Measurements from ENCODE around the gene LTO1. TPM values are rescaled to one million over a fixed set of nuclear protein-coding genes. Genes with fewer than 3 reads are reported as not detected.
"Not testable (repeated sequence)": the region's sequence is repeated elsewhere in the genome, so short reads cannot be mapped to it uniquely, and the experiment has no call there.

LTO1 gene
- total RNA-seq, 8 experiments from 2014 or later = 10.5 to 31.1 (median 16.1) TPM

- Histone ChIP-seq H3K27ac (no peak overlapping the region), H3K4me1 (replicated peaks in 1 of 2) (no peaks in the 10 kb centered on the region), H3K4me3 (no peak overlapping the region)
- 78 to 91% (median 90%) methylated on average over 2 to 7 of the region's 14 CpGs; no CpG with 5 or more reads in 7 of the 10 experiments for WGBS, 10 experiments
- ATAC-seq (replicated peaks in 6 of 8) = no peak
- in situ Hi-C loops (cut with MboI; ENCODE audit: low pct_unique_long_range_greater_than_20kb in 2 of 9, low sequenced_read_pairs in 9 of 9, unreplicated experiment in 9 of 9) = no loop called here
Observed at GRCh38 chr11:69627551-69627950, 47.6 kb downstream of the LTO1 start.

GRCh38 chr11:69625476-69625875, 49.7 kb downstream of the LTO1 start:
- in situ Hi-C loops (cut with MboI; ENCODE audit: low pct_unique_long_range_greater_than_20kb in 2 of 9, low sequenced_read_pairs in 9 of 9, unreplicated experiment in 9 of 9) = no loop called here
- no peak for ATAC-seq (replicated peaks in 6 of 8)
- Histone ChIP-seq H3K27ac (no peak overlapping the region), H3K4me1 (replicated peaks in 1 of 2) (no peaks in the 10 kb centered on the region), H3K4me3 (no peak overlapping the region)
- 55 to 100% (median 73%) methylated on average over 1 to 6 of the region's 10 CpGs; no CpG with 5 or more reads in 3 of the 10 experiments for WGBS, 10 experiments

- no peaks in the 10 kb centered on the region for H3K4me1 ChIP-seq (replicated peaks in 1 of 2)
- no peak overlapping the region for H3K4me3 ChIP-seq
- in situ Hi-C loops (cut with MboI; ENCODE audit: low pct_unique_long_range_greater_than_20kb in 2 of 9, low sequenced_read_pairs in 9 of 9, unreplicated experiment in 9 of 9) = no loop called here
- ATAC-seq (replicated peaks in 6 of 8) = no peak
- H3K27ac ChIP-seq = no peak overlapping the region
- 91 to 100% methylated on average over 1 of the region's 1 CpG; no CpG with 5 or more reads in 8 of the 10 experiments for WGBS, 10 experiments
Observed at GRCh38 chr11:69624293-69624692, 50.9 kb downstream of the LTO1 start.

GRCh38 chr11:69622097-69622681, 53.0 kb downstream of the LTO1 start:
- 80 to 100% (median 93%) methylated on average over 1 to 7 of the region's 8 CpGs; no CpG with 5 or more reads in 4 of the 10 experiments for WGBS, 10 experiments
- H3K27ac ChIP-seq; H3K4me3 ChIP-seq; in situ Hi-C loops (cut with MboI; ENCODE audit: low pct_unique_long_range_greater_than_20kb in 2 of 9, low sequenced_read_pairs in 9 of 9, unreplicated experiment in 9 of 9); H3K4me1 ChIP-seq (replicated peaks in 1 of 2); ATAC-seq (replicated peaks in 6 of 8): not testable (repeated sequence)

GRCh38 chr11:69620683-69621290, 54.4 kb downstream of the LTO1 start:
- in situ Hi-C loops (cut with MboI; ENCODE audit: low pct_unique_long_range_greater_than_20kb in 2 of 9, low sequenced_read_pairs in 9 of 9, unreplicated experiment in 9 of 9) = no loop called here
- ATAC-seq (replicated peaks in 6 of 8) = peak in 2 of 8 experiments; percentile 35 to 49
- no peak overlapping the region for H3K27ac ChIP-seq
- H3K4me3 ChIP-seq = no peak overlapping the region
- no peaks in the 10 kb centered on the region for H3K4me1 ChIP-seq (replicated peaks in 1 of 2)
- 0 to 100% (median 74%) methylated on average over 1 to 2 of the region's 2 CpGs for WGBS, 10 experiments

GRCh38 chr11:69618237-69618636, 56.9 kb downstream of the LTO1 start:
- ATAC-seq (replicated peaks in 6 of 8) = no peak
- Histone ChIP-seq H3K27ac (no peak overlapping the region), H3K4me1 (replicated peaks in 1 of 2) (no peaks in the 10 kb centered on the region), H3K4me3 (no peak overlapping the region)
- in situ Hi-C loops (cut with MboI; ENCODE audit: low pct_unique_long_range_greater_than_20kb in 2 of 9, low sequenced_read_pairs in 9 of 9, unreplicated experiment in 9 of 9) = no loop called here
- 80 to 100% (median 83%) methylated on average over 1 to 4 of the region's 8 CpGs; no CpG with 5 or more reads in 6 of the 10 experiments for WGBS, 10 experiments

- Histone ChIP-seq H3K4me3 (no peak overlapping the region), H3K4me1 (replicated peaks in 1 of 2) (no peaks in the 10 kb centered on the region), H3K27ac (no peak overlapping the region)
- ATAC-seq (replicated peaks in 6 of 8) = no peak
- 38 to 100% (median 83%) methylated on average over 1 to 5 of the region's 10 CpGs; no CpG with 5 or more reads in 5 of the 10 experiments for WGBS, 10 experiments
- in situ Hi-C loops (cut with MboI; ENCODE audit: low pct_unique_long_range_greater_than_20kb in 2 of 9, low sequenced_read_pairs in 9 of 9, unreplicated experiment in 9 of 9) = no loop called here
Observed at GRCh38 chr11:69617682-69618081, 57.5 kb downstream of the LTO1 start.

GRCh38 chr11:69617220-69617619, 57.9 kb downstream of the LTO1 start:
- 60 to 100% (median 92%) methylated on average over 1 to 3 of the region's 4 CpGs; no CpG with 5 or more reads in 6 of the 10 experiments for WGBS, 10 experiments
- in situ Hi-C loops (cut with MboI; ENCODE audit: low pct_unique_long_range_greater_than_20kb in 2 of 9, low sequenced_read_pairs in 9 of 9, unreplicated experiment in 9 of 9) = no loop called here

More at GRCh38 chr11:69617220-69617619, 57.9 kb downstream of the LTO1 start:
- Histone ChIP-seq H3K27ac (no peak overlapping the region), H3K4me3 (no peak overlapping the region), H3K4me1 (replicated peaks in 1 of 2) (no peaks in the 10 kb centered on the region)
- no peak for ATAC-seq (replicated peaks in 6 of 8)

Other genes starting within 250 kb of the LTO1 start
- under 1 TPM in 6 of 8 experiments, not detected in 2; 0.05 to 0.71 (median 0.28) TPM for gene LINC01488, start 193.7 kb downstream of the LTO1 start, total RNA-seq
- gene CCND1, start 34.2 kb downstream of the LTO1 start, total RNA-seq = 100 to 1,000 TPM in 4 of 8 experiments, 10 to 100 TPM in 2, 1 to 10 TPM in 2; 6.9 to 477 (median 84.7) TPM
- 1 to 10 TPM in 1 of 8 experiments, under 1 TPM in 5, not detected in 2; 0.20 to 1.1 (median 0.35) TPM for gene FGF19, start 28.7 kb upstream of the LTO1 start, total RNA-seq
- under 1 TPM in 2 of 8 experiments, not detected in 6; 0.14 to 0.18 TPM for gene FGF4, start 100.0 kb upstream of the LTO1 start, total RNA-seq
- under 1 TPM in 3 of 8 experiments, not detected in 5; 0.11 to 0.57 (median 0.25) TPM for gene FGF3, start 144.1 kb upstream of the LTO1 start, total RNA-seq